AG04450 (cell line): ENCODE data around the gene ONECUT3. TPM values are rescaled to one million over a fixed set of nuclear protein-coding genes. Genes with fewer than 3 reads are reported as not detected.

ENCODE experiments used
- CTCF ChIA-PET: fragments of 300-600, 350-600 bp; formaldehyde crosslinking; extraction: SDS; loops from one replicate; lab custom pipeline; 2022; ENCODE audit warnings: antibody characterized with exemption, inconsistent platforms; lab: Charles Lee
- POLR2A ChIA-PET: fragments of 350-600 bp; formaldehyde crosslinking; extraction: SDS; loops from one replicate; lab custom pipeline; 2021; ENCODE audit warnings: antibody characterized with exemption, inconsistent platforms; lab: Yijun Ruan, JAX
- DNase-seq: peaks from one replicate; pipeline ENCODE4 v3.0.0-alpha.2; 2011; ENCODE audit warnings: low read depth, low spot score
- H3K27ac ChIP-seq: one replicate; pipeline ENCODE4 v1.5.1; 2012; ENCODE audit warnings: low read depth, low read length, control low read depth
- H3K27me3 ChIP-seq: one replicate; pipeline ENCODE4 v1.6.0; 2012; ENCODE audit warnings: low read length; ENCODE audit not compliant: control insufficient read depth, insufficient read depth
- H3K4me3 ChIP-seq: 2 replicates; pipeline ENCODE4 v1.5.1; 2011; ENCODE audit warnings: mild to moderate bottlenecking, low read depth, low read length, control low read depth
- H3K9me3 ChIP-seq: 2 replicates; pipeline ENCODE4 v1.5.1; 2012; ENCODE audit warnings: low read length; ENCODE audit not compliant: control insufficient read depth, insufficient read depth
- polyA plus RNA-seq: library from polyadenylated mRNA; depleted of rRNA; stranded (reverse); fragments of >200 nt; gene quantifications from 2 replicates; pipeline ENCODE4 v1.2.3, GENCODE V29; 2011
- TF ChIP-seq, protein P1 (sequence below): IDR thresholded peaks from 2 replicates; pipeline ENCODE4 v1.5.1; 2011; ENCODE audit warnings: low read depth, low read length, control low read depth, inconsistent platforms

The ONECUT3 gene
- polyA plus RNA-seq, 1 experiment: not detected

DNA sequence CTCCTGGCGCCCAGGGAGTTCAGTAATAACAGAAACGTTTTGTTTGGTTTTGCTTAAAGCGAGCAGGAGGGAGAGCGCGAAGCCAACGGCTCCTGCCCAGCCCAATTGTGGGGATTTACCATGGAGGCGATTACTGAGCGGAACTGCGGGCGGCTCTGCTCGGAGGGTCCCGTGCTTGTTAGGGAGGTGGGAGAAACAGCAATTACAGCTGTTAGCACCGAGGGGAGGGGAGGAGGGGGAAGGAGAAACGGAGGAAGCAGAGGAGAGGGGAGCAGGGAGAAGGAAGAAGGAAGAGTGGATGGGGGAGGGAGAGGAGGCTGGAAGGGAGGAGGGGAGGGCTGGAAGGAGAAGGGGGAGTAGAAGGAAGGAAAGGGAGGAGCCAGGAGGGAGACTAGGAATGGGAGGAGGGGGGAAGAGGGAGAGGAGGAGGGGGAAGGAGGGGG, 7.7 kb upstream of the ONECUT3 start:
- Histone ChIP-seq H3K27me3 (peaks cover 40% of the 10 kb centered on the region), H3K9me3 (no peaks in the 10 kb centered on the region; the same call in 1 of the 2 replicates), H3K4me3 (no peak overlapping the region), H3K27ac (no peak overlapping the region)
- DNase-seq: no peak
- ChIA-PET POLR2A (no interaction called here), CTCF (interaction anchor here (1.4 kb wide), 1 partner anchor 73 kb away, joined by 3 read pairs; no protein-coding TSS in a partner anchor)
- TF ChIP-seq, protein P1, sequence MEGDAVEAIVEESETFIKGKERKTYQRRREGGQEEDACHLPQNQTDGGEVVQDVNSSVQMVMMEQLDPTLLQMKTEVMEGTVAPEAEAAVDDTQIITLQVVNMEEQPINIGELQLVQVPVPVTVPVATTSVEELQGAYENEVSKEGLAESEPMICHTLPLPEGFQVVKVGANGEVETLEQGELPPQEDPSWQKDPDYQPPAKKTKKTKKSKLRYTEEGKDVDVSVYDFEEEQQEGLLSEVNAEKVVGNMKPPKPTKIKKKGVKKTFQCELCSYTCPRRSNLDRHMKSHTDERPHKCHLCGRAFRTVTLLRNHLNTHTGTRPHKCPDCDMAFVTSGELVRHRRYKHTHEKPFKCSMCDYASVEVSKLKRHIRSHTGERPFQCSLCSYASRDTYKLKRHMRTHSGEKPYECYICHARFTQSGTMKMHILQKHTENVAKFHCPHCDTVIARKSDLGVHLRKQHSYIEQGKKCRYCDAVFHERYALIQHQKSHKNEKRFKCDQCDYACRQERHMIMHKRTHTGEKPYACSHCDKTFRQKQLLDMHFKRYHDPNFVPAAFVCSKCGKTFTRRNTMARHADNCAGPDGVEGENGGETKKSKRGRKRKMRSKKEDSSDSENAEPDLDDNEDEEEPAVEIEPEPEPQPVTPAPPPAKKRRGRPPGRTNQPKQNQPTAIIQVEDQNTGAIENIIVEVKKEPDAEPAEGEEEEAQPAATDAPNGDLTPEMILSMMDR: no peak

DNA sequence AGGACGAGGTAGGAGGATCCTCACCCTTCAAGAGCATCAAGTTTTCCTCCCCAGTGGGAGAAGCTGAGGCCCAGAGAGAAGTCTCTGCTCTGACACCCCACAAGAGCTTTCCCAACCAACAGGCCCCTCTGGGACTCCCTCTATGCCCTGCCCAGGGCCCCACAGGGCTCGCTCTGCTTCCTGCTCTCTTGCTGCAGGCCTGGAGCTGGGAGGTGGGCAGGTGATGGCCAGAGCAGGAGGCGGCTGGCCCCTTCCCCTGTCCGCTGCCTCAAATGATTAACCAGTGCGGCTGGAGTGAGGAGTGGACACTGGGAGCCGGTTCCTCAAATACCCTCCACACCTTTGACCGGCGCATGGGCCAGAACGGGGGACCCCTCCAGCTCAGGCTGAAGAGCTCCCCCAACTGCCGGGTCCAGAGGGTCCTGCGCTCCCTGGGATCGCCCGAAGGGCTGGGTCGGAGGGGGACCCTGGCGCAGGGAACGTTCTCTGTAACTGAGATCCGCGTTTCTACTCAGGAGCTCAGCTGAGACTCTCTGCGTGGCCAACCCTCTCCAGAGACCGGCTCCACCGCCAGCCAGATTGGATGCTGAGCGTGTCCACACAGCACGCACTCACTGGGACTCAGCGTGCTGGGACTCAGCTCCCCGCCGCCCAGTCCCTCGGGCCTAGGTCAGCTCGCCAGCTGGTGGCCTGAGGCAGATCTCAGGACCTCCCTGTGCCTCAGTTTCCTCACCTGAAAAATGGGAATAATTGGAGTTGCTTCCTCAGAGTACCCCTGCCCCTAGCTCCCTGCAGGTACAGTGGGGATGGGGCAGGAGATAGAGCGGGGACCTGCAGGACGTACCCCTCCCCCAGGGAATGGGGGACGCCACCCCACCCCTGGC, 6.7 kb upstream of the ONECUT3 start:
- Histone ChIP-seq H3K27me3 (peaks cover 50% of the 10 kb centered on the region), H3K4me3 (no peak overlapping the region), H3K9me3 (no peaks in the 10 kb centered on the region; the same call in 1 of the 2 replicates), H3K27ac (no peak overlapping the region)
- ChIA-PET CTCF (interaction anchor here (1.2 kb wide), 1 partner anchor 20 kb away, joined by 3 read pairs; no protein-coding TSS in a partner anchor), POLR2A (no interaction called here)
- TF ChIP-seq, protein P1: no peak
- no peak for DNase-seq

DNA sequence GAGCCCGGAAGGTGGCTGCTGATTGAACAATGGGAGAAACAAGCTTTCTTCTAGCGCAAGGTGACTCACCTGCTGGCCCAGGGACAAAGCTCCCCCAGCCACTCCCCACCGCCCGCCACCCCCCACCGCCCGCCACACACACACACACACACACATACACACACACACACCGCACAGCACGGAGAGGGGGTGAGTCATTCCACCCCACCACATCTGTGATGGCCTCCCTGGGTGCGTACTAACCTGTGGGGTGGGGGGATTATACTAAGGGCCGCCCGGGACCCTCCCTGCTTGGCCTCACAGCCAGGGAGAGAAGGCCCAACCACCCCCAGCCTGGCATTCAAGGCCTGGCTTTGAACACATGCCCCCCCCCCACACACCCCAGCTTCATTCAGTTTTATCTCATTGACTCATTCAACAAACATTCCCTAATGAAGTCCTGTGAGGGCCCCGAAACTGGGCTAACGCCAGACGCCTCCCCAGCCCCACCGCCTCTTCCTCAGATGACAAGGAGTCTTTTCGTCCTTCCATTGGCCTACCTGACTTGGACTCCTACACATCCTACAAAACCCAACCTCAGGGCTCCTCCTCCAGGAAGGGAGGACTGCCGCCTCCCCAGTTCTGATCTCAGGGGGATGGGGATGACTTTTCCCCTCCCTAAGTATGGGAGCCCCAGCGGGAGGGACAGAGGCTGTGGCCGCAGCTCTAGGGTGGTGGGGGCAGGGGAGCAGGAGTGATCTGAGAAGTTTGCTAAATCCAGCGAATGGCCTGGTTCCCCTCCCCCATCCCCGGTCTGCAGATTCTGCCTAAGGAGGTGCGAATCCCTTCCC, 5.8 kb upstream of the ONECUT3 start:
- ChIA-PET CTCF (no interaction called here), POLR2A (interaction anchor here (0.6 kb wide), 1 partner anchor 1258 kb away, joined by 6 read pairs; no protein-coding TSS in a partner anchor)
- H3K27me3 ChIP-seq: peaks cover 59% of the 10 kb centered on the region
- H3K4me3 ChIP-seq: no peak overlapping the region
- TF ChIP-seq, protein P1: no peak
- H3K27ac ChIP-seq: no peak overlapping the region
- H3K9me3 ChIP-seq: no peaks in the 10 kb centered on the region; the same call in 1 of the 2 replicates
- no peak for DNase-seq

DNA sequence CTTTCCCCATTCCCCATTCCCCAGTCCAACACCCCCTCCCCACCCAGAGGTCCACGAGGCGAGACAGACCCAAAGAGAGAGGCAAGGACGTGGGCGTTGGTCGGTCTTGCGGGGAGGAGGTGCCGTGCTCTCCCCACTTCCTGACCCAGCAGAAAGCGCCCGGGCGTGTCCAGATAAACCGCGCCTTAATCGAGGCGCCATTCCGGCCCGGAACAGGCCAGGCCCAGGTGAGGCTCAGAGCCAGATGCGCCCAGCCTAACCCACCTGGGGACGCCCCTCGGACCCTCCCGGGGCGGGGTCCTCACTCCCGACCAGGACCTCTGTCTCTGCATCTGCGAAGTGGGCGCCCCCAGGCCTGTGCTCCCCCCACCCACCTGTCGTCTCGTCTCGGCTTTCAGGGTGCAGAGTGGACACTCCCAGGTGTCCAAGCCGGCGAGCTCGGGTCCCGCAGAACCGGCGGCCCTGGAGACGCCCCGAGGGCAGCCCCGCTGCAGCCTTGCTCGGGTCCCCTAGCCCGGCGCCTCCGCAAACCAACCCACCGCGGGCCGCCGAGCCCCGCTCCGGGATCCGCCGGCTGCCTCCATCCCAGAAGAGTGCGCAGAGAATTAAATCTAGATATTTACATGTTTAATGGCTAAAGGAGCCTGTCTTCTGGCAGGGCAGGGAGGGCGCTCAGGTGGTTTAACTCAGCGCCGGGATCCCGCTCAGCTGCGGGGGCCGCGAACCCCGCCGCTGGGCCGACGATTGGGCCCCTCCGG, 5.0 kb upstream of the ONECUT3 start:
- Histone ChIP-seq H3K27ac (no peak overlapping the region), H3K4me3 (no peak overlapping the region), H3K9me3 (no peaks in the 10 kb centered on the region; the same call in 1 of the 2 replicates), H3K27me3 (peaks cover 61% of the 10 kb centered on the region)
- ChIA-PET CTCF (no interaction called here), POLR2A (interaction anchor here (0.5 to 0.6 kb wide), 2 partner anchors 78 to 1259 kb away, joined by 3 to 6 read pairs; no protein-coding TSS in a partner anchor)
- DNase-seq: no peak
- TF ChIP-seq, protein P1: no peak
